SH-SY5Y (cell line): Measurements from ENCODE around the gene CAMKK2.

ENCODE experiments used
- GATA2 ChIP-seq: IDR thresholded peaks from 2 replicates; pipeline ENCODE4 v1.6.1; 2011; ENCODE audit warnings: mild to moderate bottlenecking, low read depth, low read length
- GATA3 ChIP-seq: IDR thresholded peaks from 2 replicates; pipeline ENCODE4 v1.6.1; 2011; ENCODE audit warnings: low read depth, mild to moderate bottlenecking, low read length, moderate library complexity

DNA sequence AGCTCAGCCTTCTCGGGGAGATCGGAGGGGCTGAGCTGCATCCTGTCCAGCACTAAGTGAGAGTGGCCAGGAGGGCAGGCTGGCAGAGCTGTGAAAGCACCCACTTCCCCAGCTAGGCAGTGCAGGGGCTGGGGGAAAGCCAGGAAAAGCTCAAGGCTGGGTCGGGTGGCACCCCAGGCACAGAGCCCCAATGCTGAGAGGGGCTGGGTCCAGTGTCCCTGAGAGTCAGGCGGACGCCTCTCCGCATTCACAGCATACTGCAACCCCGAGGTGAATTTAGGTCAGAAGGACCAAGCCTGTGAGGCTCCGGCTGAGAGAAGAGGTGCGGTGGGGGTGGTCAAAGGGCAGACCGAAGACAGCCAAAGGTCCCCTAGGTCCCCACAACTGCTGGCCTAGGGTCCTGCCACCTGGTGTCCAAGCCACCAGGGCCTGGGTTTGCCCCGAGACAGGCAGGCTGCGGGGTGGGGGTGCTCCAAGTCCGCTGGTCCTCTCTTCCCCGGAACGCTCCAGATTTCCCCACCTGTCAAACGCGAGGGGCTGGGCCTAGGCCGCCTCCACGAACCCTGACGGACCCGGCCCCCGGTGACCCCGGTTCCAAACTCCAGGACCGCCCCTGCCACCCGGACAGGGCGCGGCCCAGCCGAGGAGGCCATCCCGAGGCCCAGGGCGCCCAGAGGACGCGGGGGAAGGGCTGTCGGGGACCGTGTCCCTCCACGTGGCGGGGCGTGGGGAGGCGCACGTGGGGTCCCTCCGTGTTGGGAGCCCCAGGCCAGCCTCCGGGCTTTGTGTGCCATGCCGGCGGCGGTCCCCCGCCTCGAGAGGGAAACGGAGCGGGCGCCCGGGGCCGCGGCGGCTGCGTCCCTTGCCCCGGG lies 527 bp downstream of the CAMKK2 start:
- TF ChIP-seq GATA2: no peak
- no peak for TF ChIP-seq GATA3
